ENCODE measurements around the gene GIMAP4. TPM values are rescaled to one million over a fixed set of nuclear protein-coding genes. Genes with fewer than 3 reads are reported as not detected.
"Not testable (repeated sequence)": the region's sequence is repeated elsewhere in the genome, so short reads cannot be mapped to it uniquely, and the experiment has no call there.

Gene GIMAP4
- not detected in 3 replicates for total RNA-seq
- long read RNA-seq = 0 reads

DNA sequence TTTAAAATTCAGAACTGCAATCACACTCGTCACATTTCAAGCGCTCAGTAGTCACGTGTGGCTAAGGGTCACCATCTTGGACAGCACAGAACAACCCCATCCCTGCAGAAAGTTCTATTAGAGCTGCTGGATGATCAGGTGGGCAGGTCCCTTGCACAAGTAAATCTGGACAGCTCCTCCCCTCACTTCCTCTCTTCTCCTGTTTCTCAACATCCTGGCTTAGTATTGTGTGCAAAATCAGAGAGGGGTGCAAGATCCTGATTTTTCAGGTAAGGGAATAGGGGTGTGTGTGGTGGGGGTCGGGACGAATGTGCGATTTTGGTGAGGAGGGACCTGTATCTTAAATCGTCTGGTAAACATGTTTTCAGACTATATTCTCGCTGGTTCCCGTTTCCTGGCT, at the start of gene GIMAP4:
Gene GIMAP4, plus strand, starts transcription at position 222 of the 400 bp plus-strand sequence. CDS start 2,512 bp downstream, outside the sequence.
- Mint-ChIP-seq H3K4me3 (ENCODE audit: unreplicated experiment) (no peak within 1 kb of the TSS), H3K4me1 (ENCODE audit: low read depth) (no peaks in the 10 kb centered on the region), H3K27me3 (ENCODE audit: low read depth) (no peaks in the 10 kb centered on the region), H3K36me3 (ENCODE audit: low read depth) (no peaks in the 10 kb centered on the region), H3K27ac (ENCODE audit: unreplicated experiment) (no peak within 1 kb of the TSS), H3K9me3 (ENCODE audit: low read depth) (peaks cover 3% of the 10 kb centered on the region)
- DNase-seq (ENCODE audit: low spot score) = no peak
- TF ChIP-seq, protein P1, sequence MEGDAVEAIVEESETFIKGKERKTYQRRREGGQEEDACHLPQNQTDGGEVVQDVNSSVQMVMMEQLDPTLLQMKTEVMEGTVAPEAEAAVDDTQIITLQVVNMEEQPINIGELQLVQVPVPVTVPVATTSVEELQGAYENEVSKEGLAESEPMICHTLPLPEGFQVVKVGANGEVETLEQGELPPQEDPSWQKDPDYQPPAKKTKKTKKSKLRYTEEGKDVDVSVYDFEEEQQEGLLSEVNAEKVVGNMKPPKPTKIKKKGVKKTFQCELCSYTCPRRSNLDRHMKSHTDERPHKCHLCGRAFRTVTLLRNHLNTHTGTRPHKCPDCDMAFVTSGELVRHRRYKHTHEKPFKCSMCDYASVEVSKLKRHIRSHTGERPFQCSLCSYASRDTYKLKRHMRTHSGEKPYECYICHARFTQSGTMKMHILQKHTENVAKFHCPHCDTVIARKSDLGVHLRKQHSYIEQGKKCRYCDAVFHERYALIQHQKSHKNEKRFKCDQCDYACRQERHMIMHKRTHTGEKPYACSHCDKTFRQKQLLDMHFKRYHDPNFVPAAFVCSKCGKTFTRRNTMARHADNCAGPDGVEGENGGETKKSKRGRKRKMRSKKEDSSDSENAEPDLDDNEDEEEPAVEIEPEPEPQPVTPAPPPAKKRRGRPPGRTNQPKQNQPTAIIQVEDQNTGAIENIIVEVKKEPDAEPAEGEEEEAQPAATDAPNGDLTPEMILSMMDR (IDR thresholded peaks at IDR 0.05) = no peak

DNA sequence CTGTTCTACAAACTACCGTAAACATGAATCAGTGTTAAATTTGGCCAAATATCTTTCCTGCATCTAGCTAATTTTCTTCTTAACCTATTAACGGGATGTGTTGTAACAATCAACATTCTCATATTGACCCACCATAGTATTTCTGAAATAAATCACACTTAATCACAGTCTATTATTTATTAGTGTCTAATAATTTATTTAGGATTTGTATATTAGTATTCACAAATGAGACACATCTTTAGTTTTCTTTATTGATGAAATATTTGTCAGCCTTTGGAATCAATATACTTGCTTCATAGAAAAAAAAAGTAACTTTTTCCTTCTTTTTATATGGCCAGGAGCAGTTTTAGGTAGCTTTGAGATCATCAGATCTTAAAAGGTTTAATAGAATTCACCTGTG, 47.9 kb upstream of the GIMAP4 start:
- Mint-ChIP-seq H3K4me1 (ENCODE audit: low read depth) (no peaks in the 10 kb centered on the region), H3K36me3 (ENCODE audit: low read depth) (no peaks in the 10 kb centered on the region), H3K4me3 (ENCODE audit: unreplicated experiment) (no peak overlapping the region)

DNA sequence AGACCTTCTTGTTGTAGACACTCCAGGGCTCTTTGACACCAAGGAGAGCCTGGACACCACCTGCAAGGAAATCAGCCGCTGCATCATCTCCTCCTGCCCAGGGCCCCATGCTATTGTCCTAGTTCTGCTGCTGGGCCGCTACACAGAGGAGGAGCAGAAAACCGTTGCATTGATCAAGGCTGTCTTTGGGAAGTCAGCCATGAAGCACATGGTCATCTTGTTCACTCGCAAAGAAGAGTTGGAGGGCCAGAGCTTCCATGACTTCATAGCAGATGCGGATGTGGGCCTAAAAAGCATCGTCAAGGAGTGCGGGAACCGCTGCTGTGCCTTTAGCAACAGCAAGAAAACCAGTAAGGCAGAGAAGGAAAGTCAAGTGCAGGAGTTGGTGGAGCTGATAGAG, 47.0 kb upstream of the GIMAP4 start:
- DNase-seq (ENCODE audit: low spot score) = no peak
- no peak overlapping the region for H3K4me3 Mint-ChIP-seq (ENCODE audit: unreplicated experiment)

More for the DNA sequence above, 47.9 kb upstream of the GIMAP4 start:
- Mint-ChIP-seq H3K27ac (ENCODE audit: unreplicated experiment) (no peak overlapping the region), H3K9me3 (ENCODE audit: low read depth) (no peaks in the 10 kb centered on the region), H3K27me3 (ENCODE audit: low read depth) (peaks cover 8% of the 10 kb centered on the region)
- DNase-seq (ENCODE audit: low spot score) = no peak
- TF ChIP-seq, protein P1 (IDR thresholded peaks at IDR 0.05) = no peak

DNA sequence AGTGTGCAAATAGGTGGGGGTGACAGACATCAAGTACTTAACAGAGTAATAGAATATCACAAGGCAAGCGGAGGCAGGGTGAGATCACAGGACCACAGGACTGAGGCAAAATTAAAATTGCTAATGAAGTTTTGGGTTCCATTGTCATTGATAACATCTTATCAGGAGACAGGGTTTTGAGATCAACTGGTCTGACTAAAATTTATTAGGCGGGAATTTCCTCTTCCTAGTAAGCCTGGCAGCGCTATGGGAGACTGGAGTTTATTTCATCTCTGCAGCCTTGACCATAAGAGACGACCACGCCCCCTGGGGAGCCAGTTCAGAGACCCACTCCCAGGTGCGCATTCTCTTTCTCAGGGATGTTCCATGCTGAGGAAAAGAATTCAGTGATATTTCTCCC, 44.3 kb upstream of the GIMAP4 start:
- not testable (repeated sequence) for H3K4me1 Mint-ChIP-seq (ENCODE audit: low read depth); DNase-seq (ENCODE audit: low spot score); H3K27ac Mint-ChIP-seq (ENCODE audit: unreplicated experiment); H3K27me3 Mint-ChIP-seq (ENCODE audit: low read depth); H3K4me3 Mint-ChIP-seq (ENCODE audit: unreplicated experiment); H3K36me3 Mint-ChIP-seq (ENCODE audit: low read depth); H3K9me3 Mint-ChIP-seq (ENCODE audit: low read depth)

More for the DNA sequence above, 47.0 kb upstream of the GIMAP4 start:
- Mint-ChIP-seq H3K27me3 (ENCODE audit: low read depth) (peaks cover 8% of the 10 kb centered on the region), H3K4me1 (ENCODE audit: low read depth) (no peaks in the 10 kb centered on the region), H3K9me3 (ENCODE audit: low read depth) (no peaks in the 10 kb centered on the region), H3K36me3 (ENCODE audit: low read depth) (no peaks in the 10 kb centered on the region), H3K27ac (ENCODE audit: unreplicated experiment) (no peak overlapping the region)
- TF ChIP-seq, protein P1 (IDR thresholded peaks at IDR 0.05) = no peak

DNA sequence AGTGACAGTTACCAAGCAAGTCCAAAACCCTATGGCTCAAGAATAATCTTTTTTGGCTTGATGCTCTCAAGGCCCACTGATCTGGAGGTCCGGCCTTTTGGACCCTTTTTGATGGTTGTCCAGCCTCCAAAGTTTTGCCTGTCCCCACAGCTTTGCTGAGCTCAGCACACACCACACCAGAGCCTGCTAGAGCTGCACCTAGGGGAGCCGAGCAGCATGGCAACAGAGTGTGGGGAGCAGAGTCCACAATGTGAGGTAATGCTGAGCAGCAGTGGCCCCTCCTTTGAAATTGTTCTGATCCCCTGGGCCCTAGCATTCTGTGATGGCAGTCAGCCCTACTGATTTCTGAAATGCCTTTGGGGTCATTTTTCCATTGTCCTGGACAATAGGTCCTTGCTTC, 43.2 kb upstream of the GIMAP4 start:
- Mint-ChIP-seq H3K36me3 (ENCODE audit: low read depth) (no peaks in the 10 kb centered on the region), H3K27me3 (ENCODE audit: low read depth) (peaks cover 4% of the 10 kb centered on the region), H3K4me3 (ENCODE audit: unreplicated experiment) (no peak overlapping the region), H3K9me3 (ENCODE audit: low read depth) (peaks cover 5% of the 10 kb centered on the region), H3K4me1 (ENCODE audit: low read depth) (no peaks in the 10 kb centered on the region), H3K27ac (ENCODE audit: unreplicated experiment) (no peak overlapping the region)
- TF ChIP-seq, protein P1 (IDR thresholded peaks at IDR 0.05) = no peak
- no peak for DNase-seq (ENCODE audit: low spot score)

DNA sequence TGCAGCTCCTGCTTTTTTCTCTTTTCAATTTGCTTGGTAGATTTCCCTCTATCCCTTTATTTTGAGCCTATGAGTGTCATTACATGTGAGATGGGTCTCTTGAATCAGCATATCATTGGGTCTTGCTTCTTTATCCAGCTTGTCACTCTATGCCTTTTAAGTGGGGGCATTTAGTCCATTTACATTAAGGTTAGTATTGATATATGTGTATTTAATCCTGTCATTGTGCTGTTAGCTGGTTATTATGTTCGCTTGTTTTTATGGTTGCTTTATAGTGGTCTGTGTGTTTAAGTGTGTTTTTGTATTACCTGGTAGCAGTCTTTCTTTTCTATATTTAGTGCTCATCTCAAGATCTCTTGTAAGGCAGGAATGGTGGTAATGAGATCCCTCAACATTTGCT, 35.5 kb upstream of the GIMAP4 start:
- TF ChIP-seq, protein P1 (IDR thresholded peaks at IDR 0.05) = no peak
- no peak overlapping the region for H3K4me3 Mint-ChIP-seq (ENCODE audit: unreplicated experiment)
- no peaks in the 10 kb centered on the region for H3K36me3 Mint-ChIP-seq (ENCODE audit: low read depth)
- no peaks in the 10 kb centered on the region for H3K27me3 Mint-ChIP-seq (ENCODE audit: low read depth)
- peaks cover 47% of the 10 kb centered on the region for H3K9me3 Mint-ChIP-seq (ENCODE audit: low read depth)
- H3K4me1 Mint-ChIP-seq (ENCODE audit: low read depth) = no peaks in the 10 kb centered on the region
- no peak overlapping the region for H3K27ac Mint-ChIP-seq (ENCODE audit: unreplicated experiment)
- DNase-seq (ENCODE audit: low spot score) = no peak

All from chondrocyte (in vitro differentiated cells).